ENCODE results near the gene GOLIM4.

The GOLIM4 gene

DNA sequence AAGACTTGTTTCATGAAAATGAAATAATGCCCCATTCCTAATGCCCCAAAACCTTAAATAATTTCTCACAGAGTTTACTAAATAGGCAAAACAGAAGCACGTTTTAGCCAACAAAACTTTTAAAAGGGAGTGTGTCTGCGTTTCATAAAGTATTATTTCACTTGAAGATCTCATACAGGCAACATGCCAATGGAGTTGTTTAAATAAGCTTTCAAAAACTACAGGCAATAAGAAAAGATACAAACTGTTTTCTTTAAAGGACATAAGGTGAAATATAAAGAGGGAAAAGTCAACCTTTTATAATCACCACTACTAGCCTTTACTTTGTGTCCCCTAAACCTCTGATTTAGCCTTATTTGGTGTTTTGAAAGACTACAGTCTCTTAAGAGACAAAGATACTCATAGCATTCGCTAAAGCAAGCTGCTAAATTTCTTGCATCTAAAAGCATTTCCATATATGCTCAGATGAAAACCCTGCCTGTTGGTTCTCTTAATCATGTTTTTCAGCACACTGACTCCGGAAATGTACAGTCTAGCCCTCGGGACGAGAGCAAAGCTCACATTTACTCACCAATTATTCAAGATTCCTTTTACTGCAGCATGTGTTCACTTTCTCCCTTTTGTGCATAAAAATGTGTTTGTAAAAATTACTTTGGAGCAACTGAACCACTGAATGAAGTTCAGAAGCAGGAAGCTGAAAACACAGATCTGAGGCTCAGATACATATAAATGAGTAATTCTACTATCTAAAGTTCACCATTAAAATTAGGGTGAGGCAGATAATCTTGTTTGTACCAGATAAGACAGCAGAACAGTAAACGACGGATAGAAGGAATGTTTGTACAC lies 119.0 kb downstream of the GOLIM4 start:
- DNase-seq: no peak
- in situ Hi-C loops (cut with HindIII; ENCODE audit: low pct_ligation_motif_present, low pct_unique_long_range_greater_than_20kb, low sequenced_read_pairs): no loop called here

DNA sequence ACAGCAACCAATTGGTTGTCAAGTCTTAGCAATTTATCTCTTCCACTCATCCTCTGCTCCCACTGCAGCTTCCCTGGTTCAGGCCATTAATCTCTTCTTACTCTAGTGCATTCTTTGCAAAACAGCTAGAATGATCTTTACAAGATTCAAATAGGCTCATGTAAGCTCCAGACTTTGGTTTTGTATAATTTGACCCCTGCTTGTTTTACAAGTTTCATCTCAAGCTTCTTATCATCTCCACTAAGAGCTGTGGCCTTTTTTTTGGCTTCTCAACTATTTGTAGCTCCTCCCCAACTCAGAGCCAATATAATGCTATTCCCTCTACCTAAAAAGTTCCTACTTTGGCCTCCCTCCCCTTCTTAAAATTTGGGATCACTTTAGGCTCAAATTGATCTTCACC lies 121.8 kb downstream of the GOLIM4 start:
- in situ Hi-C loops (cut with HindIII; ENCODE audit: low pct_ligation_motif_present, low pct_unique_long_range_greater_than_20kb, low sequenced_read_pairs): no loop called here
- no peak for DNase-seq

DNA sequence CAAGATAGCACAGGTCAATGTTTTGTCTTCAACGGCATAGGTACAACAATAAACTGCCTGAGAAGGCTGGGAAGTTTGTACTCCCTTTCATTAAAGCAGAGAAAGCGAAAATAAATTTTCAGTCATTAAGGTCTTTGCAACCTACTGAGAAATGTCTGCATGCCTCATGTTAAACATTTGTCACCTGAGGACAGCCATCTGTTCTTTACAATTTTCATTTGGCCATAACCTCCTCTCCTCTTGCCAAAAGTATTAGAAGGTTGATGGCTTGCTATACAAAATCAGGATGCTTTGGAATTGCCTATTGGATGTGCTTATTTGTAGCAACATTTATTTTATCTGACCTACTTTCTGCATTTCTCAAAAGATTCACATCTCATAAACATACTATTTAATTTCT lies 122.7 kb downstream of the GOLIM4 start:
- in situ Hi-C loops (cut with HindIII; ENCODE audit: low pct_ligation_motif_present, low pct_unique_long_range_greater_than_20kb, low sequenced_read_pairs): no loop called here
- DNase-seq: no peak

DNA sequence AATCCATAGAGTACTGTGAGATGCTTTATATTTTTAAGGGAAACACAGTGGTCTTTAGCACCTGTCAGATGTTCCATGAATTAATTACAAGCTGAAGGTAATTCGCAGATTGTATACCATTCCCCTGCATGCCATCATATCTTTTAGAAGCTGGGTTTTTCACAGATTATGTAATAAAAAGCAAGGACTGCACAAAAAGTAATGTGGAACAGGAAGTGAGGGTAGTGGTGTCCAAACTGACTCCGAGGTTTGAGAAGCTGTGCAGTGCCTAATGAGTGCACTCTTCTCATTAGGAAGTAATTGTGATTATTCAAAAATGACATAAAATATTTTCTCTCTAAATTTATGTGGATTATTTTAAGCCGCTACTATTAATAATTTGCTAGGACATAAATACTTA lies 123.2 kb downstream of the GOLIM4 start:
- no peak for DNase-seq
- in situ Hi-C loops (cut with HindIII; ENCODE audit: low pct_ligation_motif_present, low pct_unique_long_range_greater_than_20kb, low sequenced_read_pairs): no loop called here

DNA sequence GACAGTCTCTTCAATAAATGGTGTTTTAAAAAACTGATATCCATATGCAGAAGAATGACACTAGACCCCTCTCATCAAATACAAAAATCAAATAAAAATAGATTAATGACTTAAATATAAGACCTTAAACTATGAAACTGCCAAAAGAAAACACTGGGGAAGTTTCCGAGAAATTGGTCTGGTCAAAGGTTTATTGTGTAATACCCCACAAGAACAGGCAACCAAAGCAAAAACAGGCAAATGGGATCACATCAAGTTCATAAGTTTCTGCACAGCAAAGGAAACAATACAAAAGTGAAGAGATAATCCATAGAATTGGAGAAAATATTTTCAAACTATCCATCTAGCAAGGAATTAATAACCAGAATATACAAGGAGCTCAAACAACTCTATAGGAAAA lies 126.2 kb downstream of the GOLIM4 start:
- DNase-seq: no peak
- in situ Hi-C loops (cut with HindIII; ENCODE audit: low pct_ligation_motif_present, low pct_unique_long_range_greater_than_20kb, low sequenced_read_pairs): no loop called here

DNA sequence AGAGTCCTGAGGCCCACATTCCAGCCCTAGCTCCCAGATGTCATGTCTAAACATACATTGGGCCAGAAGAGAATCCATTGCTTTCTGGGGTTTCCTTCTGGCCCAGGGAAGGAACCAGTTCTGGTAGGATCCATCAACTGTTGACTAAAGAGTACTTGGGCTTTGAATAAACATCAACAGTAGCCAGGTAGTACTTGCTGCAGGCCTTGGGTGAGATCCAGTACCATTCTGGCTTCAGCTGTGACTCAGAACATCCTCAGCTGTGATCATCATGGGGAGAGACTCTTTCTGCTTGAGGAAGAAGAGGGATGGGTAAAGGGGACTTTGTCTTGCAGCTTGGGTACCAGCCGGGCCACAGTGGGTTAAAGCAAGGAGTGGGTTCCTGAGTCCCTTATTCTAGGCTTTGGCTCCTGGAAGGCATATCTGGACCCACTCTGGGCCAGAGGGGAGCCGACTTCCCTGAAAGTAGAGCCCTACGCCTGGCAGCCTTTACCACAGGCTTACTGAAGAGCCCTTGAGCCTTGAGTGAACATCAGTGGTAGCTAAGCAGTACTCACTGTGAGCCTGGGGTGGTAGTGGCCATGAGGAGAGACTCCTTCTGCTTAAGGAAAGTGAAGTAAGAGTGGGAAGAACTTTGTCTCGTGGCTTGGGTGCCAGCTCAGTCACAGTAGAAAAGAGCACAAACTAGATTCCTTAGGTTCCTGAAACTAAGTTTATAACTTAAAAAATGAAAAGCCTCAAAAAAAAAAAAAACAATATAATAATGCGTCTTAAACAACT lies 128.3 kb downstream of the GOLIM4 start:
- DNase-seq: no peak

More for the DNA sequence above, 128.3 kb downstream of the GOLIM4 start:
- in situ Hi-C loops (cut with HindIII; ENCODE audit: low pct_ligation_motif_present, low pct_unique_long_range_greater_than_20kb, low sequenced_read_pairs): no loop called here

All from ACHN (cell line).